SU-DHL-6 (cell line): Measurements from ENCODE around the gene NIT2.

Experiments used
- H2AFZ ChIP-seq: fragments of 200-600 bp; sonication (generic); 2 replicates; pipeline ENCODE4 v1.6.1; 2014; ENCODE audit warnings: low read depth, mild to moderate bottlenecking, moderate library complexity, mixed read lengths, antibody characterized with exemption, low read length; ENCODE audit not compliant: severe bottlenecking
- H3F3A ChIP-seq: fragments of 200-600 bp; shearing (Covaris generic); 2 replicates; pipeline ENCODE4 v1.6.0; 2016; ENCODE audit warnings: antibody characterized with exemption, mild to moderate bottlenecking; ENCODE audit not compliant: insufficient read depth
- H3K27ac ChIP-seq: fragments of 200-600 bp; sonication (generic); 2 replicates; pipeline ENCODE4 v1.5.1; 2016; ENCODE audit warnings: low read depth, mild to moderate bottlenecking, low read length, moderate library complexity, mixed read lengths
- H3K27me3 ChIP-seq: fragments of 200-600 bp; sonication (generic), shearing (Covaris generic); 2 replicates; pipeline ENCODE4 v1.6.0; 2014; ENCODE audit warnings: mild to moderate bottlenecking, low read length
- H3K36me3 ChIP-seq: fragments of 200-600 bp; sonication (generic); 2 replicates; pipeline ENCODE4 v1.6.1; 2014; ENCODE audit warnings: mild to moderate bottlenecking, low read length, mixed read lengths
- H3K4me2 ChIP-seq: fragments of 300-600, 200-600 bp; shearing (Covaris generic), sonication (generic); 2 replicates; pipeline ENCODE4 v1.6.0; 2014; ENCODE audit warnings: low read length, low read depth, mild to moderate bottlenecking; ENCODE audit not compliant: poor library complexity, severe bottlenecking
- H3K4me3 ChIP-seq: fragments of 200-600 bp; sonication (generic); 2 replicates; pipeline ENCODE4 v1.5.1; 2014; ENCODE audit warnings: antibody characterized with exemption, low read length, mild to moderate bottlenecking, mixed read lengths; ENCODE audit not compliant: insufficient read depth, poor library complexity, severe bottlenecking
- H3K79me2 ChIP-seq: fragments of 200-600 bp; sonication (generic); 2 replicates; pipeline ENCODE4 v1.6.1; 2014; ENCODE audit warnings: mild to moderate bottlenecking, low read length, moderate library complexity; ENCODE audit not compliant: insufficient read depth
- H3K9ac ChIP-seq: fragments of 200-600 bp; sonication (generic); 2 replicates; pipeline ENCODE4 v1.7.0; 2014; ENCODE audit warnings: mild to moderate bottlenecking, low read length
- H3K9me2 ChIP-seq: fragments of 200-600 bp; sonication (generic); replicated peaks from 2 replicates; pipeline ENCODE4 v1.6.1; 2014; ENCODE audit warnings: low read length; ENCODE audit not compliant: insufficient read depth
- H3K9me3 ChIP-seq: fragments of 200-600 bp; sonication (generic); 2 replicates; pipeline ENCODE4 v1.6.1; 2014; ENCODE audit warnings: low read length, mixed read lengths; ENCODE audit not compliant: insufficient read depth
- H4K20me1 ChIP-seq: fragments of 200-600 bp; sonication (generic); 2 replicates; pipeline ENCODE4 v1.6.1; 2014; ENCODE audit warnings: low read depth, mild to moderate bottlenecking, antibody characterized with exemption, low read length, moderate library complexity, mixed read lengths
- EZH2phosphoT487 ChIP-seq: fragments of 200-600 bp; sonication (generic), shearing (Covaris generic); conservative IDR thresholded peaks from 2 replicates; pipeline ENCODE4 v1.6.1; 2018; ENCODE audit warnings: mild to moderate bottlenecking, antibody characterized with exemption, low read length, moderate library complexity, mixed read lengths
- TF ChIP-seq, protein P1 (sequence below): fragments of 200-600 bp; sonication (generic); IDR thresholded peaks from one replicate; pipeline ENCODE4 v1.5.1; 2017; ENCODE audit warnings: antibody characterized with exemption, mild to moderate bottlenecking, low read length, moderate library complexity; ENCODE audit not compliant: insufficient read depth, poor library complexity, severe bottlenecking

Gene NIT2

DNA sequence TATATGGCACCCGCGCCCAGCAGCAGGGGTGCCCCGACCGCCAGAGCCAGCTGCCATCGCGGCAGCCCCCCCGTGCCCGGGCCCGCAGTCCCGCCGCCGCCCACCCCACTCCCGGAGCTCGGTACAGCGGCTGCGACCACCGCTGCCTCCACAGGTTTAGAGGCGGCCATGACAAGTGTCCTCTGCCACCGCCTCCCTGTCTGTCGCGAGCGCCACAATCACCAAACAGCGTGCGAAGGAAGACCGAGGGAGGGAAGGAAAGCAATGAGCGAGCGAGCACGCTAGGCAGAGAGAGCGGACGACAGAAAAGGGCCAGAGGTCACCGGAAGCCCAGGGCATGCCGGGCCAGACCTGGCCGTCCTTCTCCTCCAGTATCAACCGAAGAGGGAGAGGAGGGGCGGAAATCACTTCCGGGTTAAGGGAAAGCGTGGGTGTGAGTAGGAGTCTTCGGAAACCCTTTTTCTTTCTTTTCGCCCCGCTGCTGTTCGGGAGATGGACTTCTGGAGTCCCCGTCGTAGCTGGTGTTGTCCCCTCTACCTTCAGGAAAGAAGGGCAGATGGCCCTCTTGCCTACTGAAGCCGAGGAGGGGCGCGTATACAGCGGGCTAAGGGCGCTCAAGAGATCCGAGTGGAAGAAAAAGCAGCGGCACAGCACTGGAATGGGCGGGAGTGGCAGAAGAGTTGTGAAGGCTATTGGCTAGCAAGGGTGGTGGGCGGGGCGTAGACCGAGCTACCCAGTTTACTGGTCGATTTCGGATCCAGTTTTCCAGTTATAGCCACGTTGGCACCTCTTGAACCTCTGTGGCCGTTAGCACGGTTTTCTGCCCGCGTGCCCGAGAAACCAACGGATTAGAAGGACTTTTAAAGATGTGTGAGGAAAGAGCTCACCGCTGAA is 66.5 kb downstream of the NIT2 start, which contains the start of the genes LNP1 and TOMM70:
LNP1 (plus strand) TSS at position 760 of the 894 bp plus-strand sequence. CDS start 28,191 bp downstream, outside the sequence.
TOMM70 (minus strand) TSS at position 310 of the 894 bp plus-strand sequence; CDS start at position 170, 140 bp downstream.
- H3K9me2 ChIP-seq: no peaks in the 10 kb centered on the region
- peaks cover 59% of the 10 kb centered on the region for H3K79me2 ChIP-seq

DNA sequence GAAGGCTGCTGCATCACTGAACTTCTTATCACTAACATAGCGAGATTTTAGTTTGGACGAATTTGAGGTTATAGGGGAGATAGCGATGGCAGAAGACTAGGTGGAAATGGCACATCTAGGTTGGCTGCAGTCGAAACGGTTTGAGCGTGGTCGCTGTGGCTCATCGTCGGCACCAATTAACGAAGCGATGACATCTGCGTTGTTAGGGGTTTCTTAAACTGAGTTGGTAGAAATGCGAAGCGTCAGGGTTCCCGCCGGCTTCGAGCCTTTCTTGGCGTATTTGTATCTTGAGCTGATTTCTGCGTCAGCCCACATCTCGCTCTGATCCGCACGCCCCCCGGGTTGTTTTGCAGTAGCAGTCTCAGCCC is 67.1 kb downstream of the NIT2 start:
- H3K9ac ChIP-seq: peak overlapping the region; percentile 87
- H3K36me3 ChIP-seq: no peaks in the 10 kb centered on the region
- no peaks in the 10 kb centered on the region for H3F3A ChIP-seq
- peak overlapping the region; percentile 63 for H2AFZ ChIP-seq
- no peaks in the 10 kb centered on the region for H3K9me3 ChIP-seq
- no peaks in the 10 kb centered on the region for H3K27me3 ChIP-seq
- H3K9me2 ChIP-seq: no peaks in the 10 kb centered on the region
- TF ChIP-seq EZH2phosphoT487: no peak
- TF ChIP-seq, protein P1, sequence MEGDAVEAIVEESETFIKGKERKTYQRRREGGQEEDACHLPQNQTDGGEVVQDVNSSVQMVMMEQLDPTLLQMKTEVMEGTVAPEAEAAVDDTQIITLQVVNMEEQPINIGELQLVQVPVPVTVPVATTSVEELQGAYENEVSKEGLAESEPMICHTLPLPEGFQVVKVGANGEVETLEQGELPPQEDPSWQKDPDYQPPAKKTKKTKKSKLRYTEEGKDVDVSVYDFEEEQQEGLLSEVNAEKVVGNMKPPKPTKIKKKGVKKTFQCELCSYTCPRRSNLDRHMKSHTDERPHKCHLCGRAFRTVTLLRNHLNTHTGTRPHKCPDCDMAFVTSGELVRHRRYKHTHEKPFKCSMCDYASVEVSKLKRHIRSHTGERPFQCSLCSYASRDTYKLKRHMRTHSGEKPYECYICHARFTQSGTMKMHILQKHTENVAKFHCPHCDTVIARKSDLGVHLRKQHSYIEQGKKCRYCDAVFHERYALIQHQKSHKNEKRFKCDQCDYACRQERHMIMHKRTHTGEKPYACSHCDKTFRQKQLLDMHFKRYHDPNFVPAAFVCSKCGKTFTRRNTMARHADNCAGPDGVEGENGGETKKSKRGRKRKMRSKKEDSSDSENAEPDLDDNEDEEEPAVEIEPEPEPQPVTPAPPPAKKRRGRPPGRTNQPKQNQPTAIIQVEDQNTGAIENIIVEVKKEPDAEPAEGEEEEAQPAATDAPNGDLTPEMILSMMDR: no peak
- H3K27ac ChIP-seq: peak overlapping the region; percentile 71
- H3K4me2 ChIP-seq: peak overlapping the region; percentile 94
- peaks cover 8% of the 10 kb centered on the region; the same call in 1 of the 2 replicates for H4K20me1 ChIP-seq
- peaks cover 52% of the 10 kb centered on the region for H3K79me2 ChIP-seq
- H3K4me3 ChIP-seq: peak overlapping the region; percentile 67

More for the DNA sequence above, 66.5 kb downstream of the NIT2 start, which contains the start of the genes LNP1 and TOMM70:
- Histone ChIP-seq H3K4me2 (peak within 1 kb of the TSS; percentile 94), H3K9ac (peak within 1 kb of the TSS; percentile 87), H3K27me3 (no peaks in the 10 kb centered on the region), H3K9me3 (no peaks in the 10 kb centered on the region), H3K4me3 (peak within 1 kb of the TSS; percentile 67), H4K20me1 (peaks cover 8% of the 10 kb centered on the region; the same call in 1 of the 2 replicates), H3K36me3 (no peaks in the 10 kb centered on the region), H3K27ac (peak within 1 kb of the TSS; percentile 71), H3F3A (no peaks in the 10 kb centered on the region), H2AFZ (peak within 1 kb of the TSS; percentile 63)
- no peak for TF ChIP-seq EZH2phosphoT487
- TF ChIP-seq, protein P1: no peak

DNA sequence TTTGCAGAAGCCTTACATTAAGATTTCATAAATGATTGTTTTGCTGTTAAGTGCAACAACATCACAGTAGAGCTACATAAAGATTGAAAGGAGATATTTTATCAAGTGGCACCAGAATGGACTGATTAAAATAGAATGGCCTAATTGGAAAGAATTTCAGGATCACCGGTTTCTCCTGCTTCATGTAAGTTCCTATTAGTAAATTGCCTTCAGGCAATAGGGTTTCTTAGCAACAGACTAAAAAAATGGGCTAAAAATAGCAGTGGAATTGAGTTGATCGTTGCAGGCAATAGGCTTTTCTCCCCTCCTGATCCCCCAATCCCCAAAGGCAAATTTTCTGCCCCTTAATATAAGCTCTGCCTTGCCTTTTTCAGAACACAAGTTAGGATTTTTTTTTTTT is 67.7 kb downstream of the NIT2 start:
- Histone ChIP-seq H3K79me2 (peaks cover 46% of the 10 kb centered on the region), H3F3A (no peaks in the 10 kb centered on the region), H2AFZ (peak overlapping the region; percentile 63), H3K27ac (peak overlapping the region; percentile 71; the same call in 1 of the 2 replicates), H3K36me3 (no peaks in the 10 kb centered on the region), H3K9me3 (no peaks in the 10 kb centered on the region), H3K9ac (peak overlapping the region; percentile 87), H3K27me3 (no peaks in the 10 kb centered on the region), H3K4me2 (peak overlapping the region; percentile 94), H3K4me3 (peak overlapping the region; percentile 67), H4K20me1 (peaks cover 8% of the 10 kb centered on the region; the same call in 1 of the 2 replicates), H3K9me2 (no peaks in the 10 kb centered on the region)
- TF ChIP-seq, protein P1: no peak
- no peak for TF ChIP-seq EZH2phosphoT487
